Dermis microvascular lymphatic vessel endothelial cell (primary cell): Measurements from ENCODE around the gene ABCB8. TPM values are rescaled to one million over a fixed set of nuclear protein-coding genes. Genes with fewer than 3 reads are reported as not detected.

ENCODE experiments used
- DNase-seq, 2 donors: peaks; one replicate each; pipeline versions ENCODE4 v3.0.0 to v3.0.0-alpha.2; 2010; ENCODE audit warnings: low read depth in 2 of 2
- total RNA-seq: library from RNA; depleted of rRNA; stranded (reverse); fragments of >200 nt; gene quantifications from 2 replicates; pipeline ENCODE4 v1.2.1, GENCODE V29; 2014

ABCB8 gene
- total RNA-seq, 1 donor from 2014 or later = 13.9 TPM

DNA sequence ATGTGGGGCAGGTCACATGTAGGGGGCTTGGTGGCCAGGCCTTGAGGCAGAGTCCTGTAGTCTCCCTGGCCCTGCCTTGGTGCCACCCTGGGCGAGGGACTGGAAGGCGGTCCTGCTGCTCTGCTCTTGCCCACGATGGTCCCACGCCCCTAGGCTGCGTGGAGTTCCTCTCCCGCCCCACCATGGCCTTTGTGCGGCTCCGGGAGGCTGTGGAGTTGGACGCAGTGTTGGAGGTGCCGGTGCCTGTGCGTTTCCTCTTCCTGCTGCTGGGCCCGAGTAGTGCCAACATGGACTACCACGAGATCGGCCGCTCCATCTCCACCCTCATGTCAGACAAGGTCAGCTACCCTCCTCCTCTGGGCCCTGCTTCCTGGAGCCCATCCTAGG, 42.3 kb downstream of the ABCB8 start:
- no peak for DNase-seq

DNA sequence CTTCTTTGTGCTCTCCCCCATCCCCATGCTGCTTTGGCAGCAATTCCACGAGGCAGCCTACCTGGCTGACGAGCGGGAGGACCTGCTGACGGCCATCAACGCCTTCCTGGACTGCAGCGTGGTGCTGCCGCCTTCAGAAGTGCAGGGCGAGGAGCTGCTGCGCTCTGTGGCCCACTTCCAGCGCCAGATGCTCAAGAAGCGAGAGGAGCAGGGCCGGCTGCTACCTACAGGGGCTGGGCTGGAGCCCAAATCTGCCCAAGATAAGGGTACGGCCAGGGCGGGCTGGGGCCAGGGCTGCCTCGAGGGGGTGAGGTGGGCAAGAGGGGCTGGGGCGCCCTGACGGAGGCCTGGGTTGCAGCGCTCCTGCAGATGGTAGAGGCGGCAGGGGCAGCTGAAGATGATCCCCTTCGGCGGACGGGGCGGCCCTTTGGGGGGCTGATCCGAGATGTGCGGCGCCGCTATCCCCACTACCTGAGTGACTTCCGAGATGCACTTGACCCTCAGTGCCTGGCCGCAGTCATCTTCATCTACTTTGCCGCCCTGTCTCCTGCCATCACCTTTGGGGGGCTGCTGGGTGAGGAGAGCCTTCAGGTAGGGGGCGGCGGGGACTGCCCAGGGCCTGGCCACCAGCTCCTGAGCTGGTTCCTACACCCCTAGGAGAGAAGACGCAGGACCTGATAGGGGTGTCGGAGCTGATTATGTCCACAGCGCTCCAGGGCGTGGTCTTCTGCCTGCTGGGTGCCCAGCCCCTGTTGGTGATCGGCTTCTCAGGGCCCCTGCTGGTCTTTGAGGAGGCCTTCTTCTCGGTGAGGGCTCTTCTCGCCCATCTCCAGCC, 43.0 kb downstream of the ABCB8 start:
- no peak for DNase-seq

GRCh38 chr7:151073990-151074389, 45.7 kb downstream of the ABCB8 start:
- DNase-seq = no peak

- no peak for DNase-seq
Measured at GRCh38 chr7:151074817-151075661, 46.8 kb downstream of the ABCB8 start.

DNA sequence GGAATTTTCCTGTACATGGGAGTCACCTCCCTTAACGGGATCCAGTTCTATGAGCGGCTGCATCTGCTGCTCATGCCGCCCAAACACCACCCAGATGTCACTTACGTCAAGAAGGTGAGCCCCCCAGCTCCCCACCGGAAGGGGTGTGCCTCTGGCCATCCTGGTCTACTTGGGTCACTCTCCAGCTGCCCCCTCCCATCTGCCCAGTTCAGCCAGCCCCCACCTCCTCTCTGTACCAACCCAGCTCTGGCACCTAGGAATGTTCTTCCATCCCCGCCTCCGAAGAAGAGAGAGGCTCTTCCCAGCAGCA, 47.4 kb downstream of the ABCB8 start:
- no peak for DNase-seq

DNA sequence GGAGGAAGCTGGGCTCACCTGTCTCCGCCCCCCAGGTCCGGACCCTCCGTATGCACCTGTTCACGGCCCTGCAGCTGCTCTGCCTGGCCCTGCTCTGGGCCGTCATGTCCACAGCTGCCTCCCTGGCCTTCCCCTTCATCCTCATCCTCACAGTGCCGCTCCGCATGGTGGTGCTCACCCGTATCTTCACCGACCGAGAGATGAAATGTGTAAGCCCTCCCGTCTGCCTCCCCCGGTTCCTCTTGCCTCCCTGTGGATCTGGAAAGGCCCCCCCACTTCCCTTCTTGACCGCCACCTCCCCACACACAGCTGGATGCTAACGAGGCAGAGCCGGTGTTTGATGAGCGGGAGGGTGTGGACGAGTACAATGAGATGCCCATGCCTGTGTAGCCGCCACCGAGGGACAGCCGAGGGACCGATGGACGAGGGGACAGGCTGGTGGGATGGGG, 47.8 kb downstream of the ABCB8 start:
- no peak for DNase-seq

DNA sequence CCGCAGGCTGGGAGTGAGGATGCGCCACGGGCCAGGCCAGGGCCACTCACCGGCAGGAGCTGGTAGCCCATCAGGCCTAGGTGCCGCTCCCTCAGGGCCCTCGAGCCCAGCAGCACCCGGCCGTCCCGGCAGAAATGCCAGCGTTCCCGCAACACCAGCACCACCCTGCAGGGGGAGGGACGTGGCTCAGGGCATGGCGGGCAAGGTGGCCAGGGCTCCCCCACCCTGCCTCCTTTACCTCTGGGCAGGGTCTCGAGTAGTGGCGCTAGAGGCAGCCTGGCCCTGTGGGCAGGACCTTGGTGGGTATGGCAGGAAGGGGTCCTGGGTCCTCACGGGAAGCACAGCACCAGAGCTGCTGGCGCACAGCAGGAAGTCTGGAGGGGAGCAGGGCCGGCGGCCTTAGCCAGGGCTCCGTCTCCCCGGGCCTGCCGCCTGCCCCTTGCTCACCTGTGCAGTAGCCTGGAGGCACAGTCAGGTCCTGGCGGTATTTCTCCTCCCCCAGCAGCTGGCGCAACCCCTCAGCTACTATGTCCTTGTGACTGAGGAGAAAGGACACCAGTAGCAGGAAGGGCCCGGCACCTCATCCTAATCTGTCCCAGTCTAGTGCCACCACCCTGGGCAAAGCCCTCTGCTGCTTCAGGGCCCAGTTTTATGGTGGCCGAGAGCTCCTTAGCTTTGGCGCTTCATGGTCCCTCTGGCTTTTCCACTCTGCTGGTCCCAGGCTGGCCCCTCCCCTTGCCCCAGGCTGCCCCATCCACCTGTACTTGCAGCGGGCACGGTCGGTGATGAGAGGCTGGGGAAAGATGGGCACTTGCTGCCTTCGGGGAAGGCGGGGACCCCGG, 48.8 kb downstream of the ABCB8 start:
- DNase-seq = peak in 1 of 2 donors; percentile 22

- no peak for DNase-seq
Measured at GRCh38 chr7:151077705-151078232, 49.5 kb downstream of the ABCB8 start.

GRCh38 chr7:151078233-151079040, 50.2 kb downstream of the ABCB8 start:
- DNase-seq = no peak

GRCh38 chr7:151079199-151079910, 51.1 kb downstream of the ABCB8 start:
- DNase-seq = no peak

DNA sequence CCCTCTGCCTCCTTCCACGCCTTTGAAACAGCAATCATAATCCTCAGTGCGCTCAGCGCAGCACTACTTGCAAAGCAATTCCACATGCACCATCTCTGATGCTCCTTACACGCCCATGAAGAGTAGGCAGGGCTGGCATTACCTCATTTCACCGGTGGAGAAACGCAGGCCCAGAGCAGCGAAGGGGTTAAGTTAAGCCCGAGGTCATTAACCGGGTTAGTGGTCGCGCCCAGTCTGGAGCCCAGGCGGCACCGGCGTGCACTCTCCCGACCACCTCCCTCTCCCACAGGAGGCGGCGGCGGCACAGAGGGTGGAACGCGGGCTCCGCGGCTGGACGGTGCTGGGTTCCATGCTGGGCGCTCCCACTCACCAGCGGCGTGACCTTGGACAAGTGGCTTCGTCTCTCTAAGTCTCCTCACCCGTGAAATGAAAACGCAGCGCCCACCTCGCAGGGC, 51.8 kb downstream of the ABCB8 start:
- peak in 1 of 2 donors; percentile 47 for DNase-seq

- peak; percentile 57 to 93 for DNase-seq
Measured at GRCh38 chr7:151080522-151081169, 52.4 kb downstream of the ABCB8 start, which contains the start of gene FASTK. FASTK (minus strand) TSS chr7:151080809; CDS start chr7:151080766, 43 bp downstream.

GRCh38 chr7:151081170-151082101, 53.2 kb downstream of the ABCB8 start:
- DNase-seq = peak in 1 of 2 donors; percentile 35

DNA sequence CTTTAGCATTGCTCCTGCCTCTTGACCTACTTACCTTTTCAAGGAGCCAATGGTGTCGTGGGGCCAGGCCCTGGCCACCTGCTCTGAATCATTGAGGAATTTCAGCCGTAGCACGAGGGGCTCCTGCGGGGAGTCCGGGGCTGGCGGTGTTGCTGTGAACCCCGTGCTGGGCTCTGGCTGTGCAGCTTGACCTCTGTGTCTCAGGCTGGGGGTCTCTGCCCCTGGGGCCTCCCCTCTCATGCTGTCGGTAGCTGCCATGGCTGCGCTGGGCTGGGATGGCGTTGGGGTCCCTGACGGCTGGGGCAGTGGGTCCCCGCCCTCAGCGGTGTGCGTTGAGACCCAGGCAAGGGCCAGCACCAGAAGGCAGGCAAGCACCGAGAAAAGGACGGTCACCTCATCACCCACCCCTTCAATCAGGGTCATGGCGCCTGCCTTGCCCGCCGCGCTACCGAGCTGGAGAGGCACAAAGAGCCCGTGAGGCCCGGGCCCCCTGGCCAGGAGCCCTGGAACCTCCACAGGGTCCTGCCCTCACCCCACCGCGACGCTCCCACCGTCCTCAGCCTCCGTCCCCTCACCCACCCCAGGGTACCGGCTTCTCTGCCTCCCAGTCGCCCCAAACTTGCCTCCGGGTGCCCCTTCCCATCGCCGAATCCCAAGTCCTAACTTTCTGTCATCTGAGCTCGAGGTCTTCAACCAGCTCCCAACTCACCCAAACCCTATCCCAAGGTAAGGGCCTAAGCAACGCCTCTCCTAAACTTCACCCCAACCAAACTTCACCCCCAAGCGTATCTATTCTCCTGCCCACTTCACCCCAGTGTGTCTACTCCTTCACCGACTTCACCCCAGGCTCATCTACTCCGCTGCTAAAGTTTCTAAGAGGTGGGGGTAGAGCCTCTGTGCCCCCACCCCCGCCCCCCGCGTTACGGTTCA, 54.2 kb downstream of the ABCB8 start:
- no peak for DNase-seq

- DNase-seq = peak in 1 of 2 donors; percentile 70
Measured at GRCh38 chr7:151083071-151083823, 55.0 kb downstream of the ABCB8 start, which contains the start of gene TMUB1. TMUB1 (minus strand) TSS chr7:151083493; CDS start chr7:151082563, 930 bp downstream.

DNA sequence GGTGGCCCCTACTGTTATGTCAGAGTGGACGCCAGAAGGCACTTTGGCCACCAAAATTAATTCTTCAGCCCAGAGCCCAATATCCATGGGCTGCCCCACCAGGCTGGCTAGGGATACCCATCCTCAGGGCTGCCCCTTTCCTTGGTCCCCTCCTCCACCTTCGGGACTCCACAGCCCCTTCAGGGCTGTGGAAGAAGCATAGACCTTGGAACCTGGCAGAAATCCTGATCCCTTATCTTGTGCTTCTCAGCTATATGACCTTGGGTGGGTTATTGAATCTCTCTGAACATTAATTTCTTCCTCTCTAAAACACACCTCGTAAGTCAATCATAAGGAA, 55.5 kb downstream of the ABCB8 start:
- DNase-seq = no peak
